Dedifferentiated amniotic fluid mesenchymal stem cell (primary cell): ENCODE measurements around the gene TNFRSF25.
"Not testable (repeated sequence)": the region's sequence is repeated elsewhere in the genome, so short reads cannot be mapped to it uniquely, and the experiment has no call there.

Experiments used
- DNase-seq: peaks from one replicate; pipeline ENCODE4 v3.0.0-alpha.2; 2016; ENCODE audit errors: extremely low spot score

Gene TNFRSF25

DNA sequence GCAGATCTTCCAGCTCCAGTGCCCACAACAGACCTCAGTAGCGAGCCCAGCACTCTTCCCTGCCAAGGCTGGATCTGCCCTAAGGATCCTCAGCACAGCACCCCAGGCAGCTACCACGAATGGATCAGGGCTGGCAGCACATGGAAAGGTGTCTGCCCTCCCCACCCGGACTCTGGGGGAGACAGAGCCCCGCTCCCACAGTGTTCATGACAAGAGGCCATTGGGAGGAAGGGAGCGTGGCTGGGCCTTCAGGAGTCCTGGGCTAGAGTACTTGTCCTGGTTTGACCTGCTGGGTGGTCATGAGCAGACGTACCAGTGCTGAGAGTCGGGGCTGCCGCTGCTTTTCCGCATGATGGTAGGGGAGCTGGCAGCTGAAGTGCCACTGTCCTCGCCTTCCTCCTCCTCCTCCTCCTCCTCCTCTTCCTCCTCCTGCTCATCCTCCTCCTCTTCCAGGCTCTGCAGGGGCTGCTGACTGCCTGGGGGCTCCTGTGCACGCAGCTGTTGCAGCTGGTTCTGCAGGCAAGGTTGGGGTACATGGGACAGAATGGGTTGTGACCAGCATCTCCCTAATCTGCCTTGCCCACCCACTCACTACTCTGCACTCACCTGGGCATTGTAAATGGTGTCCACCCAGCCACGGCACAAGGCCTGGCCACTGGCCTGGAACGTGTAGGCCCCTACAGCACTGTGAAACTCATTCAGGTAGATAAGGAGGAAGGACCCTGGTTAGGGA, 2.9 kb upstream of the TNFRSF25 start:
- DNase-seq = no peak

DNA sequence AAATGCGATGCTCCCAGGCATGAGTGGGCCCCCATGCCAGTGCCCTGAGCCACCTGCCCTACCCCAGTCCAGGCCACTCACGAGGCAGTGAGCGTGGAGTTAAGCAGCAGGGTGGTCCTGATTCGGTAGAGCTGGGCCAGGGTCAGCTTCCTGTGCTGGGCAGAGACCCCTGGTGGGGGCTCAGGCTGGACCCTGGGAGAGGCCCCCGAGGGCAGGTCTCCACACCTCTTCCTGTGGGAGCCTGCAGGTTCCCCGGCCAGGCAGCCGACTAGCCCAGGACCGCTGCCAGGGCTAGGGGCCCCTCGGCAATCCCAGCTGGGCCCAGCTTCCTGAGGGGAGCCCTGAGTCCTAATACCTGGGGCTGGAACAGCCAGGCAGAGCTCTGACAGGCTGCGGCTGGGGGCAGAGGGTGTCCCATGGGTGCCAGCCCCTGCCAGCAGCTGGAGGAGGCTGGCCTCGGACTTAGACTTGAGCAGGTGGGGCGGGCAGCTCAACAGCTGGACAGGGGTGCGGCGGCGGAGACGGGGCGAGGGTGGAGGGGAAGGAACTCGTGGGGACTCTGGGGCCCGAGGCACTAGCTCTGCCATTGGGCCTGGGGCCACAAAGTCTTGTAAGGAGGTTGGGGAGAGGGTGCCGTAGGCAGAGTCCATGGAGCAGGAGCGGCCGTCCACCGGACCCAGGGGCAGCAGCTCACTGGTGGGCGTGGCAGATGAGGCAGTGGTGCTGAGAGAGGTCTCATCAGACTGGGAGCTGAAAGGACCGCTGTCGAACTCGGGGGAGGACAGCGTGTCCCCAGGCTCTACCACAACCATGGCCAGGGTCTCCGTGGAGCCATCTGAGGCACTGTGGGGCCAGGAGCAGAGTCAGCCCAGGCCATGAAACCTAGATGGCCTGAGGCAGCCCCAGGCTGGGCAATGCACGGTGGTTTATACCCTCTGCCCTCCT, 2.0 kb upstream of the TNFRSF25 start:
- no peak for DNase-seq

DNA sequence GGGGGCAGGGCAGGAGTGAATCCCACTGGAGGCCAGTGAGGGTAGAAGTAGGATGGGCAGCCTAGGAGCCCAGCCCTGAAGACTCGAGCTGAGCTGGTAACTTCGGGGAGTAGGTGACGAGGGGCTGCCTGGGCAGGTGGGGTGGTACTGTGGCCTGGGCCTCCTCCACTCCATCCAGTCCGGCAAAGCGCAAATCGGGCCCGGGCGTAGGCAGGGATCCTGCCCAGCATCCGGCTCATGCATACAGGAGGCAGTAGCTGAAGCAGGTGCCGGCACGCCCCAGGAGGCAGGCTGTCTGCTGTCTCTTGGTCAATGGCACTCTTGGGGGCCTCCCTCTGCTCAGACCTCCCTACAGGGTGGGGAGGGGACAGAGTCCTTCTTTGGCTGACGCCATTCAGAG, 1.3 kb upstream of the TNFRSF25 start:
- DNase-seq = no peak

DNA sequence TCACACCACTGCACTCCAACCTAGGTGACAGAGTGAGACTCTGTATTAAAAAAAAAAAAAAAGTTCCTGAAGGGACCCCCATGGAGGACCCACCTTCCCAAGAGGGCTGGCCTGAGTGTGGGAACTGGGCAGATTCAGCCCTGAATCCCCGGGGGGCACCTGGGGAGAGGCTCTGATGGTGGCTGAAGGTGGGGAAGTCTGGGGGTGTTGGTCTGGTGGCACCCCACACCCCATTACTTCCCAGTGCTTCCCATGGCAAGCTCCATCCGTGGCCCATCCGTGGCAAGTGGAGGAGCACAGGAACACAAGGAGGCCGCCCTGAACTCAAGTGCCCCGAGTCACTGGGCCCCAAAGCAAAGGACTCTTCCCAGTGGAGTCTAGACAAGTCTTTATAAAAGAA, 778 bp upstream of the TNFRSF25 start:
- DNase-seq = no peak

DNA sequence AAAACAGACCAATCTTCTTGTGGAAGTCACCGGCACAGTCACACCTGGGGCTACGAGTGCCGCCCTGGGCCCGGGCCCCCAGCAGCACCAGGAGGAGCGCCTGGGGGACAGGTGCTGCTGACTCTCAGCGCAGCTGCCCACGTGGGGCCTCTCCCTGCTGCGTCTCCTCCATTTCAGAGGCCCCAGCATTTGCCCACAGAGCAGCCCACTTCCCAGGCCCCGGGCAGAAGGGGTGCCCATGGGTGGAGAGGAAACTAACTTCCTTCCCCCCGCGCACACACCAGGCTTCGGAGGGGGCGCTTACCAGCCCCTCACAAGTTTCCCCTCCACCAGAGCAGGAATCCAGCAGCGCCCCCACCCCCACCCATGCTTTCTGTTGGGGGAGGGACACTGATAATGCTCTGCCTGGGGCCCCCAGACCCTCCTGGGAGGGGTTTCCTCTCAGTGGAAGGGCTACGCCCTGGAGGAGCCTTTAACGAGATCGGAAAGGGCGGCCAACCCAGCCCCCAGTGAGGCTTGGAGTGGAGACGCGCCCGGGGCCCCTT, 440 bp downstream of the TNFRSF25 start:
- DNase-seq = no peak

DNA sequence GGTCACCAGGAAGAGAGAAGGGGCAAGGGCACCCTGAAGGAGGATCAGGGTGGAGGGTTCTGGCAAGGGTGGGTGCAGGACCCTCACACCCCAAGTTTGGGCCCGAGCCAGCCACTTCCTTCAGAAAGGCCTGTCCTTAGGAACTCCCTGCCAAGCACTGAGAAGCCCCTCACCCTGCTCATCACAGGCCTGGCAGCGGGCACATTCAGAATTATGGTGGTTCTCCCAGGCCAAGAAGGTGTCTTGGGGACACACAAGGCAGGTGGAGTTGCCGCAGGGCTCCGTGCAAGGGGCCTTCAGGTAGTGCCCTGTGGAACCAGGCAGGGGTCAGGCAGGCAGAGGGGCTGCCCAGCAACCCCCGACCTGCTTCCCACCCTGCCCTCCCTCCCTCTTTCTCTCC, 1.1 kb downstream of the TNFRSF25 start:
- no peak for DNase-seq

DNA sequence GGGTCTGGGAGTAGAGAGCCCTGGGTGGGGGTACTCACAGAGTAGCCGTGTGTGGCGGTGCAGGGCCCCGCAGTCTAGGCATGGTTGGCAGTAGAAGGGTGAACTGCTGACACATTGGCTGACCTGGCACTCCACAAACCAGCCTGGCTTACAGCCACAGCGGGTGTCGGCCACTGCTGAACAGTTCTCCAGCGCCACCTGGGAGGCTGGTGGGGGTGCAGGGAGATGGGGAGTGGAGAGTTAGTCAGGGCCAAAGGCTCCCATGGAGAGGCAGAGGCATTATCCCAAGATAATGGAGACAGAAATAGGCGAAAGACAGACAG, 1.5 kb downstream of the TNFRSF25 start:
- DNase-seq = no peak

DNA sequence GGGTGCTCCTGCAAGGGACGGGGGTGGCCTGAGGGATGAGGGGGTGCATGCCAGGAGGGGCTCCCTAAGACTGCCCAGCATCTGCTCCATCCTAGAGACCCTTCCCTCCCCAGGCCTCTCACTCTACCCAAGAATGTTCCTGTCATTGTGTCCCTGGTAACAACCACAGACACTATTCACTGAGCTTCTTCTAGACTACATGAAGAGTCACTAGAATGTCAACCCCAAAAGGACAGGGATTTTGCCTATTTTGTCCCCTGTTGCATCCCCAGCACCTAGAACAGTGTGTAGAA, 2.9 kb downstream of the TNFRSF25 start:
- DNase-seq = no peak

DNA sequence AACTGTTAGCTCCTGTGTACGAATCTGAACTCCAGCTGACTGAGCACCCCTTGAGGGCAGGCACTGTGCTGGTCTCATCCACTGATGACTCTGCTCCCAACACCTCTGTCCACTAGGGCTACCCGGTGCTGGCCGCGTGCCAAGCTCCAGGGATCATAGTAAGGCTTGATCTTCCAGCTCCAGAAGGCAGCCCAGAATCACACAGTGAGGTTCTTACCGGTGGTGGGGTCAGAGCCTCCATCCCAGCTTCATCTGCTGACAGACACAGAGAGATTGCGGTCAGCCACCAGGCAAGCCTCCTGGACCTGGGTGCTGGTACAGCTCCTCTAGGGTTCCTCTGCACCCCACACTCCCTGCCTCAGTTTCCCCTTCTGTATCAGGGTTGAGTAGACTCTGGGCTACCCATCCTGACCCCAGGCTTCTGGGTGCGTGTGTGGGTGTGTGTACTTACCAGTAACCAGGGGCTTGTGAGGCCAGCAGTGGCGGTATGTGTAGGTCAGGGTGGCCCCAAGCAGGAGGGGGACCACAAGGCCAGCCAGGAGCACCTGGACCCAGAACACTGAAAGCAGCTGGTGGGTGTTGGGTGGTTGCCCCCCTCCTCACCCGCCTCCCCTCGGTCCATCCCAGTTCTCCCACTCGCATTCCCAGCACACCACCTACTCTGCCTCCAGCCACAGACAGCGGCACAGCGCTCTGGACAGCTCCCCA, 3.4 kb downstream of the TNFRSF25 start:
- no peak for DNase-seq

DNA sequence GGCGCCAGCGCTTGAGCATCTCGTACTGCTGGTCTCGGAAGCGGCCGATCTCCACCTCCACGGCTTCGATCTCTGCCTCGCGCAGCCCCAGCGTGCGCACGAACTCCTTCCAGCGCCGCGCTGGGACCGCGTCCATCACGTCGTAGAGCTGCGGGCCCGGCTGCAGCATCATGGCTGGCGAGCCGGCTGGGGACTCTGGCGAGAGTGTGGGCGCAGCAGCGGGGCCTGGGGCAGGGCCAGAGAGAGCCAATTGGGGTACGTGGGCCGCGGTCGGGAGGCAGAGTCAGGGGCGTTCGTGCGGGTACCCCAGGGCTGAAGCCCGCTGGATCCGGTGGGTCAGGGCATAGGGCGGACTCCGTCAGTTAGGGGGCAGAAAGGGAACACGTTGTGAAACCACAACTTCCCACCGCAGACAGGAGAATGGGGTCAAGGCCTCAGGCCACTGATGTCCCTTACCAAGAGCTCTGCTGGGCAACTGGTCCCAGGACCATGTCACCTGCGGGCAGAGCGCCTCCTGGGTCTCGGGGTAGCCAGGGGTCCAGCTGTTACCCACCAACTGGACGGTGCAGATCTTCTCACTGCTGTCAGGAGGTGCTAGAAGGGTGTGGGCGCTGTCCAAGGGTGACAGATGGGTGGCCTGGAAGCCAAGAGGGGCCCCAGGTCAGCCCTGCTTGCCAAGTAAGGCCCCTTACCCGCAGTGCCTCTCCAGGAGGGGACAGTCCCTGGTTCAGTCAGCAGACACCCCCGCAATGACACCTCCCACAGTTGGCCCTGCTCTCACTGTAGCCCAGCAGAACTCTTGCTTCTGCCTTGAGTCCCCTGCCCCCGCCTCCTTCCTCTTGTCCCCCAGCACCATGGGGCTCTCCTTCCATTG, 4.2 kb downstream of the TNFRSF25 start:
- no peak for DNase-seq

DNA sequence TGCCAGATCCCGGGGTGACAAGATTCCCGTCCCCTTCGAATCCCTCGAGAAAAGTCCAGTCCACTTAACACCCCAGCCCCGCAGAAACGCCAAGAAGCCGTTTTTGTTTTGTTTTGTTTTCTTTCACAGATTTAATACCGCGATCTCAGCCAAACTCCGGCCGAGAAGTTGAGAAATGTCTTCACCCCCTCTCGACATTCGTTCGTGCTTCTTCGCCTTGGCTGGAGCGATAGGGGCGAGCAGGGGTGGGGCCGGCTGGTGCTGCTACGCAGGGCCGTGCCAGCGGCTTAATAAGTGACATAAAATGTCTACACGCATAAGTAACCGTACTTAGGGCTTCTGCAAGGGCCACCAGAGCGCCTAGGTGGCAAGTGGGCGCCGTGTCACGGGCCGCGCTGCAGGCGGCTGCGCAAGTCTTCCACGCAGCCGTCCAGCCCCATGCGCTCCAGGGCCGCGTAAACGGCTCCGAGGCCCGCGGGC, 4.9 kb downstream of the TNFRSF25 start:
- DNase-seq = no peak

DNA sequence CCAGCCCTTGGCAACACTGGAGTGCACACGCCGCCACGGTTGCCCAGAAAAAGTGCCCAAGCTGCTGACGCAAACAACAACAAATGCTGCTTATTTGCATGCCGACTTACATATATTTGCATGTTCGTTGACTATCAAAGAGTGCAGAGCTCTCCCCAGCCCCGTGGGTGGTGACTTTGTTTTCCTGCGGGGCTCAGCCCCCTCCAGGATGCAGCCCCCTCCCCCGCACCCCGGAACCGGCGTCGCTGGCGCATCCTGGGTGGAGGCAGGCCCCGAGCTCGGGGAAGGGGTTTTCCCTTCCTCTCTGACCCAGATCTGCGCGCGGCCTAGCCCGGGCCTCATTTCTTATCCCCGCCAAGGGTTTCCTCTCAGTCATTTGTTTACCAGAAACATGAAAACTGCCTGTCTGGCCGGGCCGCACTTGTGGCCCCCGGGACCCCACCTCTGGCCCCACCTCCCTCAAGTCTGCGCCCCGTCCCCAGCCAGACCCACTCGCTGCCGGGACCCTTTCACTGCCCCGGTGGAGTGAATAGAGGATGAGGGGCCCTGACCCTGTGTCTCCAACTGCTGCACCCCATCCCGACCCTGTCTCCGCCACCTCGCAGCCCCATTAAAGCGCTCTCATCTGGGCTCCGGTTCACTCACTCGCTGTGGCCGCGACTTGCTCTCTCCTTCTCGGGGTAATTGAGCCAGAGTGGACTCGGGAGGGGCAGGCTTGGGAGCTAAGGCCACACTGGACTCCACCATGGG, 5.5 kb downstream of the TNFRSF25 start:
- no peak for DNase-seq

DNA sequence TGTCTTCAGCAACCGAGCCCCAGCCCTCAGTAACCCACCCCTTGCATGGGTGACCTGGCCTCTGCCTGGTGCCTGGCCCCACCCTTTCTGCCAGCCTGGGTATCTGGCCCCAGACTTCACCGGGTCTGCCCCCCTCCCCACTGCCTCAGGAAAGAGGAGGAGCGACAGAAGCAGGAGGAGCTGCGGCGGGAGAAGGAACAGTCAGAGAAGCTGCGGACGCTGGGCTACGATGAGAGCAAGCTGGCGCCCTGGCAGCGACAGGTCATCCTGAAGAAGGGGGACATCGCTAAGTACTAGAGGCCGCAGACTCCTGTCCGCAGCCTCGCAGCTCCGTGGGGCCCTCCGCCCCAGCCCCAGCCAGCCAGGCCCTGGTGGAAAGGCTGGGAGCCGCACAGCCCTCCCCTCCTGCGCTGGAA, 6.1 kb downstream of the TNFRSF25 start:
- DNase-seq = no peak

DNA sequence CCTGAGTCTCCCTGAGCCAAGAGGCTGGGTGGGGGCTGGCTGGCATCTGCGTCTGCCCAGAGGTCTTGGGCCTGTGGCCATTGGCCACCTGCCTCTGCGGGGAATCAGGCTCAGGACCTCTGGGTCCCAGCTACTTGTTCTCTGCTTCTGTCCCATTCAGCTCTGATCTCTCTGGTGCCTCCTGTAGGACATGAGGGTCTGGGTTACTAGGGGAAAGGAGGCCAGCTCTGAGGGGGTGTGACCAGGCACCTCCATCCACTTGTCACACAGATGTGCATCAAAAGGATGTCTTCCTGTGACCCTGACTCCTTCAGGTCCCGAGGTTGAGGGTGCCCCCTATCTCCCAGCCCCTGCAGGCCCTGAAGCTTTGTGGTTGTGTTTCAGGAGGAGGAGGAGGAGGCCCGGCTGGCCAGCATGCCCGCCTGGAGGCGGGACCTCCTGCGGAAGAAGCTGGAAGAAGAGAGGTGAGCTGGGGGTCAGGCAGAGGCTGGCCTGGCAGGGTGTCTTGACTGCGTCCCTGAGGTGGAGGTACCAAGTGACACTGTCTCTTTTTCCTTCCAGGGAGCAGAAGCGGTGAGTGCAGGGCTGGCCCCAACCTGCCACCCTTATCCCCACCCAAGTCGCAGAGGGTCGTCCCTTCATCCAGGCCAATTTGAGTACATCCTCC, 9.0 kb downstream of the TNFRSF25 start:
- DNase-seq = no peak

DNA sequence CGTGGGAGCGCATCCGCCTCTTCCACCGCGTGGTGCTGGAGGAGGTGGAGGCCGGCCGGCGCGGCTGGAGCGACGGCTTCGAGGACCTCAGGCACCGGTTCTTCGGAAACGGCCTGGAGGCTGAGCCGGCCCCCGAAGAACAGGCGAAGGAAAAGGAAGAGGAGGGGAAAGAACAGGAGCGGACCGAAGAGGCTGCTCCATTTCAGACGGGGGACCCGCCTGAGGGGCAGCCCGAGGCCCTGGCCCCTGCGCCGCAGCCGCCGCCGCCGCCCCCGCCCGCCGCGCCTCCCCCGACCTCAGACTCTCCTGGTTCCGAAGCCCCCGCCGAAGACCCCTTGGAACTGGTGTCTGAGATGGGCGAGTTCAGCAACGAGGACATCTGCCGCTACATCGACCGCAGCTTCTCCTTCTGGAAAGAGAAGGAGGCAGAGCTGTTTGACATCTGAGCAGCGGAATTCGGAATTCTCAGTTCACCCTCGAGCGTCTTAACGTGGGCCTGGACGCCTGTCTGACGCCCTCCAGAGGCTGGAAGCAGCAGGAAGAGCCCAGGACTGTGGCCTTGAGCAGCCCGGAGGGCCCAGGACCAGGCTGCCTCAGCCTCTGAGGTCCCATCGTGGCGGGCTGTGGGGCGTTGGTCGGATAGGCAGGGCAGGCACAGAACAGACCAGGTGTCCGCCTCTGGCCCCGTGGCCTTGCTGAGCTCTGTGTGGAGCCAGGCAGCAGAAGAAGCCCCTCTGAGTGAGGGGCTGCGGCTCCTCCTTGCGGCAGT, 10.0 kb downstream of the TNFRSF25 start:
- DNase-seq = not testable (repeated sequence)

DNA sequence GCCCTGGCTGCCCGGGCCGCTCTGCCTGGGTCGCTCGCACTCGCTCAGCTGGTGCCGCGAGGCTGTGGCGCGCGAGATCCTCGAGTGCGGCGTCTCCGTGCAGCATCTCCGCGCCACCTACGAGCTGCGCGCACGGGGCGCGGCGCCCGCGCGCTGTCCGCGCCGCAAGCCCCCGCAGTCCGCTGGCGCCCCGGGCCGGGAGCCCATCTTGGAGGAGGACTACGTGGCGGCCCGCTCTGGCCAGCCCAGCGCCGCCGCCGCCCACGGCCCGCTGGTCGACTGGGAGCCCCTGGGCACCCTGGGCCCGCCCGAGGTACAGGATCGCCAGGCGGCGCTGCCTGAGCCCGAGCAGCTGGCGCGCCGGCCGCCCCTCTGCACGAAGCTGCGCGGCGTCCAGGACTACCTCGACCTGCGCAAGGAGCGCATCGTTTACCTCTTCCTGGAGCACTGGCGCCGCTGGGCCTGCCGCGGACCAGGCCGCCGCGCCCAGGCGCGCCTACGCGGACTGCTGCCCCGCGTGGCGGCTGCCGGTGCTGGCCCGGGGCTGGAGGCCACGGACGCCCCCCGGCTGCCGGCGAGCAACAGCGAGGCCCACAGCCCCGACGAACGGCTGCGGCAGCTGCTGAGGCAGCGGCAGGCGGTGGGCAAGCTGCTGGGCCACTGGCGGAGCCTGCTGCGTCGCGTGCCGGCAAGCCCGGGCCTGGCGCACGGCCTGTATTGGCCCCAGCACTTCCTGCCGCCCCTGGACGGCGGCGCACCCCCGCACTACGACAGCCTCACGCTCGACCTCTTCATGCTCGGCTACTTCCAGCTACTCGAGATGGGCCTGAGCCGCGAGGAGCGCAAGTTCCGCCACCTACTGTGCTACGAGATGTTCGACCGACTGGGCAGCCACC, 10.9 kb downstream of the TNFRSF25 start:
- no peak for DNase-seq

DNA sequence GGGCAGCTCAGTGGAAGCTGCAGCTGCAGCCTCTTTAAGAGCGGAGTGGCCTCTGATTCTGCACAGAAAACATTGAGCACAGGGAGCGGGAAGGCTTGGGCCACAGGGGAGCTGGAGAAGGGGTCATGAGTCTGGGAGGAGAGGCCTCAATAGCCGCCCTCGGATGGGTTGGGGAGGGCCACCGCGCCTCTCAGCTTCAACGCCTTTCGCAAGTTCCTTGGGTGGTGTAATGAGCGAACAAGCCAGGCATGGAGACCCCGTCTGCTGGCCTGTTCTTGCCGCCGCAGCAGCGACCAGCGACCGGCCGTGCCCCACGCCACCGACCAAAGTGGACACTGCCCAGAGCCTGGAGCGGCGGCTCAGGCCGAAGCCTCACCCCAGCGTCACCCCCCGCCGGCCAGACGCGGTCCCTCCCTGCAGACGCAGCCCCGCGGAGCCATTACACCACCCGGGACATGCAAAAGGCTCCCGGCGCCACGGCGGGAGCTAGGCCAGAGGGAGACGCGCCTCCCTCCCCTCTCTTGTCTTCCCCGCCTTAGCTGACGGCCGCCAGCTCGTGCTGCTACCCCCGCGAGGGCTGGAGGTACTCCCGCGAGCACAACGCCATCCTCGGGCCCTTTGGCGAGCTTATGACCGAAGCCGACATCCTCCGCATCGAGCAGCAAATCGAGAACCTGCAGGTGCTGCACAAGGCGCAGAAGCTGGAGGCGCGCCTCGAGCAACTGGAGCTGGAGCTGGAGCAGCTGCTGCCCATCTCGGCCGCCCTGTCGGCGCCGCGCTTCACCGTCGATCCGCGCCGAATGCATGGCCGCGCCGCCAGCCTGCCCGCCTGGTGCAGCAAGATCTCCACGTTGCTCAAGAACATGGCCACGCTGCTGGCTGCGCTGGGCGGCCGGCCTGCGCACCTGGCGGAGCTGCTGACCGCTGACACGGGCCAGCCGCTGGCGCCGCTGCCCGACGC, 11.8 kb downstream of the TNFRSF25 start:
- DNase-seq = not testable (repeated sequence)
